ENCODE measurements around the gene OSTF1.
A peak's percentile ranks its signal among the peaks of the same experiment; 100 is the strongest.

The OSTF1 gene

GRCh38 chr9:75084081-75084672 is 4.1 kb upstream of the OSTF1 start:
- DNase-seq (ENCODE audit: low read depth, low spot score): no peak

- no peak for DNase-seq (ENCODE audit: low read depth, low spot score)
These were observed 2.7 kb upstream of the OSTF1 start for GRCh38 chr9:75085640-75086039.

- DNase-seq (ENCODE audit: low read depth, low spot score): no peak
These were observed 1.6 kb upstream of the OSTF1 start for GRCh38 chr9:75086541-75087288.

DNA sequence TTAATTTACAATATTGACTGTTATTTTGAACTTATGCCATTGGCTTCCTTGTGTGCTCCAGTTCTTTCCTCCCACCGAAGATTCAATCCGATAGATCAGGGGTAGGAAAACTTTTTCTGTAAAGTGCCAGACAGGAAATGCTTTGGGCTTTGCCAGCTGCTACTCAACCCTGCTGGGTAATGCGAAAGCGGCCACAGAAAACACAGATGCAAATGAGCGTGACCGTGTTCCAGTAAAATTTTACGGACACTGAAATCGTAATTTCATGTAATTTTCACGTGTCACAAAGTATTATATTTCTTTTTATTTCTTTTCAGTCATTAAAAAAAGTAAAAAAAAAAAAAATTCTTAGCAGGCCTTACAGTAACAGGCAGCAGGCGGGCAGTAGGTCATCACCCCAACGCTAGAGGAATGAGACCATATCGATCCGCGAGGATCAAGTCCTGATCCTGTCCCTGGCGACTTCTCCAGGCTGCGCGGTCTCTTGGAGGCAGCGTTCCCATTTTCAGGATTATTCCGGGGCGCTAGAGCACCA is 958 bp upstream of the OSTF1 start:
- peak; percentile 56 for DNase-seq (ENCODE audit: low read depth, low spot score)

DNA sequence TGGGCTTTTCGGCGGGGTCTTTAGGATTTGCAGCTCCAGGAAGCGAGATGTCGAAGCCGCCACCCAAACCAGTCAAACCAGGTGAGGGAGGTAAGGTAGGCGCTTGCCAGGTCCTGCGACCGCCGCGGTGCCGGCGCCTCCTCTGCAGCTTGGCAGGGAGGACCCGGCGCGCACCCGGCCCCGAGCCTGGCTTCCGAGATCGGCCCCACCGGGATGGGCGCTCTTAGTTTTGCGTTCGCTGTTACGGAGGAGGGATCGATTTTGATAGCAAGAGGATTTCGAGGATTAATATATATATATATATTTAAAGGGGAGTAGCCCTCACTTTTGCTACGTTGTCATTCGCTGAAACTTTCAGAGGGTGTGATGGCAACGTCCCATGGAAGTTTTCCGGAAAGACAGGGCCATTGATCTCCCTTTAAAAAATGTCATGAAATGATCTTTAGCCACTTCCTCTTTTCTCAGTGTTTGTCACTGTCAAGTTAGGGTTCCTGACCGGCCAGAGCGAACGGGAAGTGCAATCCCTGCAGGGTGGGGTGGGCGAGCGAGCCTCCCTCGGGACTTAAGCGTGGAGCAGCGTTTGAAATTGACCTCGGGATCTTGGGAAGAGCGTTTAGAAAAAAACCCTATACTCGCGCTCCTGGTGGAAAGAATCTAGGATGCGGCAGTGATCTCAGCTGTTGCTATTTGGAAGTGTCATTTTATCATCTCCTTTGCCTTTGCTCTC is 495 bp downstream of the OSTF1 start:
- DNase-seq (ENCODE audit: low read depth, low spot score): peak; percentile 58

GRCh38 chr9:75089373-75089766 is 1.1 kb downstream of the OSTF1 start:
- DNase-seq (ENCODE audit: low read depth, low spot score): no peak

DNA sequence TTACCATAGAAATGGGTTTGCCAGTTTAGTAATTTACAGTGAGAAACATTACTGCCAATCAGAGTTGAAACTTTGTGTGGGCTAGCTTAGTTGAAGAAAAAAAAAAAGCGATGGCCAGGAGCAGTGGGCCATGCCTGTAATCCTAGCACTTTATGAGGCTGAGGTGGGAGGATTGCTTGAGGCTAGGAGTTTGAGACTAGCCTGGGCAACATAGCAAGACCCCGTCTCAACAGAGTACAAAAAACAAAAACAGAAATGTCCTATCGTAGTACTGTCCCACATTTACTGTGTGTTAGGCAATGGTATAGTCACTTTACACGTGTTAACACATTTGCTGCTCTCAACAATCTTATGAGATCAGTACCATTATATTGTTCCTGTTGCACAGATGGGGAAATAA is 2.3 kb downstream of the OSTF1 start:
- DNase-seq (ENCODE audit: low read depth, low spot score): no peak

- no peak for DNase-seq (ENCODE audit: low read depth, low spot score)
These were observed 4.5 kb downstream of the OSTF1 start for GRCh38 chr9:75092766-75093165.

GRCh38 chr9:75096796-75097195 is 8.5 kb downstream of the OSTF1 start:
- no peak for DNase-seq (ENCODE audit: low read depth, low spot score)

DNA sequence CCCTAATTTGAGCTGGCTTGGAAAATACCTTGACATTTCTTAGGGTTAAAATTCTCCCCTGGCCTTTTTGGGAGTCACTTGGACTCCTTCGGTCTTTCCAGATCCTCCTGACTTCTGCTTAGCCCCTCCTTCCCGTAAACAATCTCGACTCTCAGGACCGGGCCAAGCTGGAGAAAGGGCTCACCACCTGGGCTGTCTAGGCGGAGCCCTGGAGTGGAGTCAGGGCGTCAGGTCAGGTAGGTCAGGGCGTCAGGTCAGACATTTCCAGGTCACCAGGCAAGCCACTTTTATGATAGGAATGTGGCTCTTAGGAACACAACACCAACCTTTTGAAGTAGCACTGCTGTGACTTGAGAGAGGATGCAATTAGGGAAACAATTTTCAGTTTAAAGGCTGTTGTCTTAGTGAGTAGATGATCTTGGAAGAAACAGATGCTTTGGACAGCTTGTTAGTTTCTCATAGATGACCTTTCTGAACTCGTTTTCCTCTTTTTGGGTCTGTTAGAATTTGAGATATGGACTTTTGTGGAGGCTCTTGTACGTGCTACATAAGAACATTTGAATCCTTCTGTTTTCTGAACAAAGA is 12.8 kb downstream of the OSTF1 start:
- DNase-seq (ENCODE audit: low read depth, low spot score): no peak

DNA sequence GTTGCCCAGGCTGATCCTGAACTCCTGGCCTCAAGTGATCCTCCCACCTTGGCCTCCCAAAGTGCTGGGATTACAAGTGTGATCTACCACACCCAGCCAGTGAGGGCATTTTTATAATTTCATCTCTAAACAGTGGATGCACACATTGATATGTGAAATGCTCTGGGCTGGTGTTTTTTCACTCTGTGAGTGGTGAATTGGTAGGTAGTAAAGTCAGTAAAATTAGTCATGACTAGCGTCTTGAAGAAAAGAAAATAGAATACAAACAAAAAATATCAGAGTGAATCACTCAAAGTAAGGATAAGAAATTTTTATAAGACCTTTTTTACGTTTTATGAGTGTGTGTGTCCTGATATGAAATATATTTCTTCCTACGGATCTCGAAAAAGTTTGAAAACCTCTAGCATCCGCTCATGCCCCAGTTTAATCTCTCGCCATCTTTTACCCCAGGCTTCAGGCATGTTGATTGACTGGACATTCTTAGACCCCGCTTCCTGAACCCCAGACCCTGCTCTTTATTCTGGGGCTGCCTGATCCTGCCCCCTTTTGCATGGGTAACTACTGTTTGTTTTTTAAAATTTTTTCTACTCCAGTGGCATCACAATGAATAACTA is 14.0 kb downstream of the OSTF1 start:
- DNase-seq (ENCODE audit: low read depth, low spot score): no peak

- DNase-seq (ENCODE audit: low read depth, low spot score): no peak
These were observed 16.3 kb downstream of the OSTF1 start for GRCh38 chr9:75104607-75105006.

DNA sequence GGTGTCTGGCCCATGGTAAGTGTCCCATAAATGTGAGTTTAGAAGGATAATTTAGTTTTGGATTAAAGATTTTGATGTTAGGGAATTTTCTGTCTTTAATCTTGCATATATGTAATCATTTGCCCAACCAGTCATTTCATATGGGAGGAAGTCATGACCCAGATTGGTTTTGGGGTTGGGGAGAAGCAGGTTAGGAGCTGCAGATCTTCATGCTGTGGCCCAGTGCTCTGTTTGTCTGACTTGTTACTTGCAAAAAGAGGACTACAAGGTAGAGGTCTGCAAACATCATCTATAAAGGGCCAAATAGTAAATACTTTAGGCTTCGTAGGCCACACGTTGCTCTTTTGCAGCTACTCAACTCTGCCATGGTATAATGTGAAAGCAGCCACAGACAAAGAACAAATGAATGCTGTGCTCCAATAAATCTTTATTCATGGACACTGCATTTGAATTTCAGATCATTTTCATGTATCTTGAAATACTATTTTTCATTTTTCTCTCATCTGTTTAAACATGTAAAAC is 16.8 kb downstream of the OSTF1 start:
- no peak for DNase-seq (ENCODE audit: low read depth, low spot score)

DNA sequence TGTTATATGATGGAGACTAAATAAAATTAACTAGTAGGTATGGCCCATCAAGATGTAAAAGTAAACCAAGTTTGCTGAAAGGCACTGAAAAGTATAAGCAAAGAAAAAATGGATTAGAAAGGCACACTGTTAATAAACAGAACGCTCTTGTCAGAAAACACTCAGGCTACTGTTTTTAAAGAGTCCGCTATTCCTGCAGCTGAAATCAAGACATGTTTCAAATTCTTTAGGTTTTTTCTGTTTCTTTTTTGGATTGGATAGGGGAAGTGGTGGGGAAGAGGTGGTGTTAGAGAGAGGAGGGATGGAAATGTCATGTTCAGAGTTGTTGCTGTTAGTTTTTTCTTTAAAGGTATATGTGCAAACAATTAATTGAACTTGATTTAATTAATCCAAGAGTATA is 17.5 kb downstream of the OSTF1 start:
- peak; percentile 23 for DNase-seq (ENCODE audit: low read depth, low spot score)

DNA sequence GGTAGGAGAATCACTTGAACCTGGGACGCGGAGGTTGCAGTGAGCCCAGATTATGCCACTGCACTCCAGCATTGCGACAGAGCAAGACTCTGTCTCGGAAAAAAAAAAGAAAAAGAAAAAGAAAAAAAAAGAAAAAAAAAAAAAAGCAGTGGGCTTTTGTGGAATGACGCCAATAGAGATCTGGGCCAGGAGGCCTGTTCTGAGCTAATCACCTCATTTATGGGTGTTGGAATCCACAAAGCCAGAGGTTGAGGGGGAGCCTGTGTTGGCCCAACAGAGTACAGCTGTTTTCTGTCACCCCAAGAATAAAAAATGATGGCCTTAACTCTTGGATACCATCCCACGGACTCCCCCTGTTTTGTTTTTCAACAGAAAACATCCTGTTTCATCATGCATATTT is 18.5 kb downstream of the OSTF1 start:
- no peak for DNase-seq (ENCODE audit: low read depth, low spot score)

- DNase-seq (ENCODE audit: low read depth, low spot score): no peak
These were observed 20.3 kb downstream of the OSTF1 start for GRCh38 chr9:75108571-75108970.

GRCh38 chr9:75109210-75109839 is 21.0 kb downstream of the OSTF1 start:
- no peak for DNase-seq (ENCODE audit: low read depth, low spot score)

- DNase-seq (ENCODE audit: low read depth, low spot score): no peak
These were observed 22.8 kb downstream of the OSTF1 start for GRCh38 chr9:75111019-75111622.

DNA sequence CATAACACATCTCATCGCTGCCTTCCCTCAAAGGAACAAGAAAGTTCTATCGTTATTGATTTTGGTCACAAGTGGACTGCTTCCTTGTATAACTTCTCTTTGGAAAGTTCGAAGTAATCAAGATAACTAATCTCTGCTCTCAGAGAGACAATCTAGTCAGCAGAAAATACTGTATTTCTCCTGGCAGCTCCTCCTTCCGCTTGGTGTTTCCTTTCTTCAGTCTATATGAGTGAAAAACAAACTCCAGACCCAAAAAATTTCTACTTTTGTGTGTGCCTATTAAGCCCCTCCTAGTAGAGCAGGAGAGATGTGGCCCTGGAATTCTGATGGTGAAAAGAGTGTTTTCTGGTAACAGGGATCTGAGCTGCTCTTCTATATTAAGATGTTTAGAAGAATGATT is 24.5 kb downstream of the OSTF1 start:
- no peak for DNase-seq (ENCODE audit: low read depth, low spot score)

- no peak for DNase-seq (ENCODE audit: low read depth, low spot score)
These were observed 28.0 kb downstream of the OSTF1 start for GRCh38 chr9:75116306-75116705.

GRCh38 chr9:75117564-75117963 is 29.2 kb downstream of the OSTF1 start:
- DNase-seq (ENCODE audit: low read depth, low spot score): no peak

Data from astrocyte of the hippocampus (primary cell).